Measurements from ENCODE around the gene MSRB3.

The MSRB3 gene

GRCh38 chr12:65443038-65443437 is 164.6 kb downstream of the MSRB3 start:
- Histone ChIP-seq H3K9ac (no peak overlapping the region), H3K4me3 (IDR thresholded peaks at IDR 0.05; ENCODE audit: insufficient read depth, low read depth, low read length) (no peak overlapping the region), H3K36me3 (ENCODE audit: insufficient read depth) (no peaks in the 10 kb centered on the region), H4K20me1 (ENCODE audit: insufficient read depth) (no peaks in the 10 kb centered on the region), H3K27ac (no peak overlapping the region), H3K79me2 (ENCODE audit: insufficient read depth, low read depth) (no peaks in the 10 kb centered on the region), H2AFZ (ENCODE audit: low read depth) (no peak overlapping the region), H3K27me3 (ENCODE audit: insufficient read depth, low read depth) (no peaks in the 10 kb centered on the region), H3K4me1 (ENCODE audit: low read depth, poor library complexity, severe bottlenecking) (no peaks in the 10 kb centered on the region), H3K4me2 (no peak overlapping the region)
- no peak for TF ChIP-seq CTCF (conservative IDR thresholded peaks at IDR 0.05; ENCODE audit: low read depth, low read length)

DNA sequence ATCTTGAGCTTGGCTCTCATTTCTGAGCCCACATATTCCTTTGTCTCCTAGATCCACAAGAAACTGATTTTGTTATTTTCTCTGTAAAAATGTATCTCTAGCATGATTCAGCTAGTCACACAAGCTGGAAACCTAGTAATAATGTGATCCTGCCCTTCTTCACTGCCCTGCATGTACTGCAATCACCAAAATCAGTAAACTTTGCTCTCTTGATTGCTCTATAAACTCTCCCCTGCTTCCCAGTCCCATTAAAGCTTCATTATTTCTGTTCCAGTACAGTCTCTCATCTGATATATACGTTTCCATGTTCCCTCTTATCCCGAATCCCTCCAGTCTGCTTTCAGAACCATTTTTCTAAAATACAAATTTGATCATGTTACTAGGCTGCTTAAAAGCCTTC is 166.5 kb downstream of the MSRB3 start:
- Histone ChIP-seq H3K4me2 (no peak overlapping the region), H2AFZ (ENCODE audit: low read depth) (no peak overlapping the region), H3K4me3 (IDR thresholded peaks at IDR 0.05; ENCODE audit: insufficient read depth, low read depth, low read length) (no peak overlapping the region), H3K4me1 (ENCODE audit: low read depth, poor library complexity, severe bottlenecking) (no peaks in the 10 kb centered on the region), H3K36me3 (ENCODE audit: insufficient read depth) (no peaks in the 10 kb centered on the region), H4K20me1 (ENCODE audit: insufficient read depth) (no peaks in the 10 kb centered on the region), H3K9ac (no peak overlapping the region), H3K27ac (no peak overlapping the region), H3K79me2 (ENCODE audit: insufficient read depth, low read depth) (no peaks in the 10 kb centered on the region), H3K27me3 (ENCODE audit: insufficient read depth, low read depth) (no peaks in the 10 kb centered on the region)
- TF ChIP-seq CTCF (conservative IDR thresholded peaks at IDR 0.05; ENCODE audit: low read depth, low read length), result no peak

DNA sequence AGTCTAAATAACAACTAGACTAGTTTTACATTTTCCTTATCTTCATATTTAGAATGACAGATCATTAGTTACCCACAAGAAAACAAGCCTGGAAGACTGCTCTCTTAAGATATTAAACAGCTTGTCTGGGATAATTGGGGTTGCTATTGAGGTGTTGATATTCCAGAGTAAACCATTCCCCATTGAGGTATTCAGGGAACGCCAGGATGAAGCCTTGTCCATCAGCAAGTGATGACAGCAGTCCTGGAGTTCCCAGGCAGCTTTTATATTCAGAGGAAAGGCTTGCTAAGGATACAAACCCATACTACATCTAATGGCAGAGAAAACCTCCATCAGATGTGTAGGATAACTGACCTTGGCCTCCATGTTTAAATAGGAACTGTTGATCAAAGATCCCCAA is 168.4 kb downstream of the MSRB3 start:
- Histone ChIP-seq H3K4me1 (ENCODE audit: low read depth, poor library complexity, severe bottlenecking) (no peaks in the 10 kb centered on the region), H4K20me1 (ENCODE audit: insufficient read depth) (no peaks in the 10 kb centered on the region), H3K9ac (no peak overlapping the region), H3K27ac (no peak overlapping the region), H3K4me2 (no peak overlapping the region), H3K27me3 (ENCODE audit: insufficient read depth, low read depth) (no peaks in the 10 kb centered on the region), H3K4me3 (IDR thresholded peaks at IDR 0.05; ENCODE audit: insufficient read depth, low read depth, low read length) (no peak overlapping the region), H3K79me2 (ENCODE audit: insufficient read depth, low read depth) (no peaks in the 10 kb centered on the region), H2AFZ (ENCODE audit: low read depth) (no peak overlapping the region), H3K36me3 (ENCODE audit: insufficient read depth) (no peaks in the 10 kb centered on the region)
- TF ChIP-seq CTCF (conservative IDR thresholded peaks at IDR 0.05; ENCODE audit: low read depth, low read length), result no peak

DNA sequence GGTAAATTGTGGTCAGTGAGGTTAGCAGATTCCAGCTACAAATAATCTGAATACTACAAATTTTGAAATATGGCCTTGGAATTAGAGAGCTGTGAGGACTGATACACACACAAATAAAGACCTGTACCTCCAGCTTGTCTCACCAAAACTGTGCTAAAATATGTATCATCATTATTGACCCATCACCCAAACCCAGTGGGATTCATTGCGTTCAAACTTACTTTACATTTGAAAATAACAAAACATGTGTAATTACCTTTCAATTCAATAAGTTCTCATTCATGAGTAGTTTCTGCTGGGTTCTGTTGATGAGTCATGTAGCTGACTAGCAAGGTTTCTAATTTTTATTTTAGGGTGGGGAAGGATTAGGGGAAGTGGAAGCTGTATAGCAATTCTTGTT is 170.9 kb downstream of the MSRB3 start:
- TF ChIP-seq CTCF (conservative IDR thresholded peaks at IDR 0.05; ENCODE audit: low read depth, low read length), result no peak
- Histone ChIP-seq H3K4me1 (ENCODE audit: low read depth, poor library complexity, severe bottlenecking) (no peaks in the 10 kb centered on the region), H3K79me2 (ENCODE audit: insufficient read depth, low read depth) (no peaks in the 10 kb centered on the region), H3K4me3 (IDR thresholded peaks at IDR 0.05; ENCODE audit: insufficient read depth, low read depth, low read length) (no peak overlapping the region), H3K27me3 (ENCODE audit: insufficient read depth, low read depth) (no peaks in the 10 kb centered on the region), H4K20me1 (ENCODE audit: insufficient read depth) (no peaks in the 10 kb centered on the region), H3K4me2 (no peak overlapping the region), H2AFZ (ENCODE audit: low read depth) (no peak overlapping the region), H3K36me3 (ENCODE audit: insufficient read depth) (no peaks in the 10 kb centered on the region), H3K27ac (no peak overlapping the region), H3K9ac (no peak overlapping the region)

GRCh38 chr12:65450625-65451024 is 172.1 kb downstream of the MSRB3 start:
- Histone ChIP-seq H3K27ac (no peak overlapping the region), H3K9ac (no peak overlapping the region), H3K36me3 (ENCODE audit: insufficient read depth) (no peaks in the 10 kb centered on the region), H3K27me3 (ENCODE audit: insufficient read depth, low read depth) (no peaks in the 10 kb centered on the region), H3K4me3 (IDR thresholded peaks at IDR 0.05; ENCODE audit: insufficient read depth, low read depth, low read length) (no peak overlapping the region), H3K4me1 (ENCODE audit: low read depth, poor library complexity, severe bottlenecking) (no peaks in the 10 kb centered on the region), H3K4me2 (no peak overlapping the region), H3K79me2 (ENCODE audit: insufficient read depth, low read depth) (no peaks in the 10 kb centered on the region), H2AFZ (ENCODE audit: low read depth) (no peak overlapping the region), H4K20me1 (ENCODE audit: insufficient read depth) (no peaks in the 10 kb centered on the region)
- TF ChIP-seq CTCF (conservative IDR thresholded peaks at IDR 0.05; ENCODE audit: low read depth, low read length), result no peak
